Esophagus (tissue), 2 donors: Measurements from ENCODE around the gene MAN1A2. TPM values are rescaled to one million over a fixed set of nuclear protein-coding genes. Genes with fewer than 3 reads are reported as not detected.

Source experiments
- H3K27ac ChIP-seq, 2 donors: one replicate each; pipeline ENCODE4 v1.5.1; 2013; ENCODE audit warnings: low read depth in 2 of 2, mild to moderate bottlenecking in 2 of 2, inconsistent platforms in 1 of 2, low read length in 1 of 2, moderate library complexity in 1 of 2
- H3K27me3 ChIP-seq, 2 donors: one replicate each; pipeline ENCODE4 v1.6.1; 2013; ENCODE audit warnings: low read length in 2 of 2, control low read depth in 1 of 2, mild to moderate bottlenecking in 1 of 2; ENCODE audit not compliant: insufficient read depth in 2 of 2, control insufficient read depth in 1 of 2
- H3K36me3 ChIP-seq, 2 donors: one replicate each; pipeline ENCODE4 v1.6.1; 2013; ENCODE audit warnings: low read length in 1 of 2; ENCODE audit not compliant: control insufficient read depth in 2 of 2, insufficient read depth in 2 of 2
- H3K4me1 ChIP-seq, 2 donors: one replicate each; pipeline ENCODE4 v1.6.1; 2013; ENCODE audit warnings: low read length in 1 of 2; ENCODE audit not compliant: control insufficient read depth in 2 of 2, insufficient read depth in 2 of 2
- H3K4me3 ChIP-seq, 2 donors: one replicate each; pipeline ENCODE4 v1.5.1; 2013; ENCODE audit warnings: low read length in 2 of 2, mild to moderate bottlenecking in 2 of 2, low read depth in 1 of 2, moderate library complexity in 1 of 2
- H3K9me3 ChIP-seq, 2 donors: one replicate each; pipeline ENCODE4 v1.6.1; 2013; ENCODE audit warnings: mild to moderate bottlenecking in 2 of 2, low read depth in 1 of 2, low read length in 1 of 2, moderate library complexity in 1 of 2; ENCODE audit not compliant: control insufficient read depth in 2 of 2, insufficient read depth in 1 of 2
- WGBS, 2 donors: extraction: QIAGEN DNeasy Blood & Tissue Kit; methylation state at CpG; one replicate each; pipeline ENCODE4 v1.1.7; 2013; 5-methylcytosine and 5-hydroxymethylcytosine counted together
- polyA plus RNA-seq, 2 donors: library from polyadenylated mRNA; stranded (reverse); fragments of 200-250 nt; gene quantifications; one replicate each; pipeline ENCODE4 v1.2.3, GENCODE V29; 2013
- donor health status: healthy with polysubstance abuse.
- donor health status: Bipolar disorder and iron deficiency.

The MAN1A2 gene
- polyA plus RNA-seq, 2 donors, result 4.7 to 6.2 TPM

DNA sequence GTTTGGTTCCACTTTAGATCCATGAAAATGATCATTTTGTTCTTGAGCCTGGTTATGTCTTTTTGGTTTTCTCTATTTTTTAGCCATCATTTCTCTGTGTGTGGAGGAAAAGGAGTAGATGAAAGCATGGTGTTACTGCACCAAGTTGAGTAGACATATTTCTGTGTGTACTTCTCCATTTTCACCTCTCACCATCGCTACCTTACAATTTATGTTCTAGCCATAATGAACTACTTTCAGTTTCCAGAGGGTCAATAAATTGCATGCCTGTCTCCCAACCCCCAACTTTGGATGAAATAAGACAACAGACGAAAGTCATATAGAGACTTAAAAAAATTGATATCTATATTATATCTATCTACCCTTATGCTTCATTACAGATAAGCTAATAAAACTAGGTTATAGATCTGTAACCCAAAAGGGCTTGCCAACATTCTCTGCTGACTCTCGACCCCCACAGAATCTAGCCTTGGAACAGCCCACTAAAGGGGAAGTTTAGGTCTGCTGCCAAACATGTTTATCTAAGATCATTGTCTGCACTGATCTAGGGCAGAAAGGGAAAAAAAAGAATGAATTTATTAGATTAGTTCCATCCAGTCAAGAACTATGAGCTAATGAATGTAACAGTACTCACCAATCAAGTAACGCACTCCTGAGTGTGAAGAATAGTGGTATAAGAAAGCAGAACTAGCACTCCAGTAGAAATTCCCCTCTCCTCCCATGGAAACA lies 7.5 kb upstream of the MAN1A2 start:
- no peaks in the 10 kb centered on the region for H3K36me3 ChIP-seq
- 68 to 73% methylated on average over 4 of the region's 4 CpGs for WGBS, 2 donors
- no peaks in the 10 kb centered on the region for H3K27me3 ChIP-seq
- H3K4me3 ChIP-seq, result no peak overlapping the region
- peaks cover 3 to 8% of the 10 kb centered on the region in 2 donors for H3K4me1 ChIP-seq
- no peak overlapping the region for H3K27ac ChIP-seq
- no peaks in the 10 kb centered on the region for H3K9me3 ChIP-seq

DNA sequence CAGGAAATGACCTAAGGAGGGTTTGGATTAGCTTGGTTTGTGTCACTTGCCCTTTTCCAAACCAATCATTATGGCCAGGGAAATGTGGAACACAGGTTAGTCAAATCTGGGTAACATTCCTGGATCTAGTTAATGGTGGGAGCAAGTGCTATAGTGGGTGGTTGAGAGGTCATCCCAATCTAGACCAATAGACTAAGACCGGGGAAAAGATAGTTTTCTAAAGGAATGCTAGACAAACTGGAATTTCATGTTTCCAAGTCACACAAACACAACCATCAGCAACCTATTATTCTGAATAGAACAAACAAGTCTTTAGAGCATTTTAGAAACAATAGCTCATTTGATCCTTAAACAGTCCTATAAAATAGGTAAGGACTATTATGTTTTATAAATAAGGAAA lies 4.3 kb upstream of the MAN1A2 start:
- Histone ChIP-seq H3K27ac (no peak overlapping the region), H3K4me3 (no peak overlapping the region), H3K9me3 (no peaks in the 10 kb centered on the region), H3K4me1 (peaks cover 3 to 8% of the 10 kb centered on the region in 2 donors), H3K27me3 (no peaks in the 10 kb centered on the region), H3K36me3 (no peaks in the 10 kb centered on the region)
- 50 to 79% methylated on average over 1 of the region's 1 CpG for WGBS, 2 donors

DNA sequence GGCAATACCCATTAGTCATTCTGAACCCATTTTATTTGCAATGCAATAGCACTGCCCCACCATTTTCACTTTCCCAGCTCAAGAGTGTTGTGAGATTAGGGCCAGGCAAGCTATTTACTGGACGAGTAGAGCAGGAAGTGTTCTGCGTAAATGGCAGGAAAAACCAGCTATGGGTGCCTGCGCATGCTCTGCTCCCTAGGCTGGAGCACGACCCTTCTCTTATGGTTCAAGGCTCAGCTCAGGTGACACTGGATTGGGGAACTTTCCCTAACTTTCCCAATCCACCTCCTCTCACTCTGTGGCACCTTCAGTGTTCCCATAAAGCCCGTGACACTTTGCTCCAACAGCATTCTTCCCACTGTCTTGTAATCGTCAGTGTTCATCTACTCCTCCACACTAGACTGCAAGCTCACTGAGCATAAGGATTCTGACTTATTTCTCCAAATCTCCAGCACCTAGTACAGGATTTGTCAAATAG lies 3.6 kb upstream of the MAN1A2 start:
- H3K27ac ChIP-seq, result peak overlapping the region; percentile 20 to 81
- H3K4me3 ChIP-seq, result no peak overlapping the region
- no peaks in the 10 kb centered on the region for H3K27me3 ChIP-seq
- H3K36me3 ChIP-seq, result no peaks in the 10 kb centered on the region
- WGBS, 2 donors, result 54 to 60% methylated on average over 6 of the region's 6 CpGs
- peaks cover 3 to 8% of the 10 kb centered on the region in 2 donors for H3K4me1 ChIP-seq
- H3K9me3 ChIP-seq, result no peaks in the 10 kb centered on the region

DNA sequence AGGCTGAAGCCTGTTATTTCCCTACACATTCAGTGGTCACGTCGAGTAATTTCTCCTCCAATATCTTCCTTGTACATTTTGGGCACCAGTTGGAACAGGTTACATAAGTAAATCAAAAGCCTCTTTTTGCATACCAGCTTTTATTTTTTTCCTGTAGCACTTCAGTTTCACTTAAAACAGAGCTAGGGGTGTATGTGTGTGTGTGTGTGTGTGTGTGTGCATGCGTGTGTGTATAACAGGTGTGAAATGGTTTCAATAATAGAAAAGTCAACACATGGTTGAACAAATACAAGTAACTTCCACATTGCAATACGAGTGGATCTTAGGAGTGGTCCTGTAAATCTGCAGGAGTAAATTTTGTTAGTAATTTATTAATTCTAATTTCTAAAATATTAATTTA lies 3.0 kb upstream of the MAN1A2 start:
- WGBS, 2 donors, result 58 to 66% methylated on average over 4 of the region's 4 CpGs
- no peak overlapping the region for H3K4me3 ChIP-seq
- peaks cover 3 to 6% of the 10 kb centered on the region in 2 donors for H3K4me1 ChIP-seq
- H3K27ac ChIP-seq, result peak overlapping the region in 1 of 2 donors; percentile 81
- no peaks in the 10 kb centered on the region for H3K9me3 ChIP-seq
- no peaks in the 10 kb centered on the region for H3K36me3 ChIP-seq
- no peaks in the 10 kb centered on the region for H3K27me3 ChIP-seq

DNA sequence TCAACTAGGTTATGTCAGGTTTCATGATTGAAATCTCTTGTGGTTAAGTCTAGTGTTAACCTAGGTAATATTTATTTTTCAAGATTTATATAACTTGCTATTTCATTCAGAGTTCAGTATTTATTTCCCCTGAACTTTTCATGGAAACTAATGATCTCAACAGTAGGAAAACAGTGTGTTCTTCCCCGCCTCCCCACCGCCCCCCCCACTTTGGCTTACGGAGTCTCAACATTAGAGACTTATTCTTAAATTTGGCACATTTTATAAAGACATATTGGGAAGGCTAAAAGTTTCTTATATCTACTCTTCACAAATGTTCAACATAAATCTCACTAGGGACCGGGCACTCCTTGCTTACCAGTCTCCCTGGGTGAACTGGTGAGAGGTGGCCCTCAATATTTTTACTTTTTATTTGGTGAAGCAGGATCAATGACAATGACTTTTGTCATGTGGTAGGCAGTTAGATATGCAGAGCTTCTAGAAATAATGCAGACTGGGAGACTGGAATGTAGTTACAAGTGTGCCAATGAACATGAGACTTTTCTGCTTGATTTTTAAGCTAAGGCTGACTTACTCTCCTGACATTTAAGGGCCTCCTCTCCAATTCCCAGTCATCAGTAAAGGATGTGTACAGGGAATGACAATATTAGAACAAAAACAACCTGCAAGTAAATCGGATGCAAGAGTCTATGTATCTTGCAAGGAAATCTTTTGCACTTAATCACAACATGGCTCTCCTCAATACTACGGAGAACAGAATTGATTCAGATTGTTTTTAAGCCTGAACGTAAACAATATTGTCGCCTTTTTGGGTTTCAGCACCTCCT lies 1.7 kb upstream of the MAN1A2 start:
- peak overlapping the region; percentile 40 to 99 for H3K27ac ChIP-seq
- H3K36me3 ChIP-seq, result no peaks in the 10 kb centered on the region
- 36 to 46% methylated on average over 8 of the region's 8 CpGs for WGBS, 2 donors
- H3K4me1 ChIP-seq, result peaks cover 3 to 6% of the 10 kb centered on the region in 2 donors
- H3K9me3 ChIP-seq, result no peaks in the 10 kb centered on the region
- H3K27me3 ChIP-seq, result no peaks in the 10 kb centered on the region
- H3K4me3 ChIP-seq, result peak overlapping the region in 1 of 2 donors; percentile 87

DNA sequence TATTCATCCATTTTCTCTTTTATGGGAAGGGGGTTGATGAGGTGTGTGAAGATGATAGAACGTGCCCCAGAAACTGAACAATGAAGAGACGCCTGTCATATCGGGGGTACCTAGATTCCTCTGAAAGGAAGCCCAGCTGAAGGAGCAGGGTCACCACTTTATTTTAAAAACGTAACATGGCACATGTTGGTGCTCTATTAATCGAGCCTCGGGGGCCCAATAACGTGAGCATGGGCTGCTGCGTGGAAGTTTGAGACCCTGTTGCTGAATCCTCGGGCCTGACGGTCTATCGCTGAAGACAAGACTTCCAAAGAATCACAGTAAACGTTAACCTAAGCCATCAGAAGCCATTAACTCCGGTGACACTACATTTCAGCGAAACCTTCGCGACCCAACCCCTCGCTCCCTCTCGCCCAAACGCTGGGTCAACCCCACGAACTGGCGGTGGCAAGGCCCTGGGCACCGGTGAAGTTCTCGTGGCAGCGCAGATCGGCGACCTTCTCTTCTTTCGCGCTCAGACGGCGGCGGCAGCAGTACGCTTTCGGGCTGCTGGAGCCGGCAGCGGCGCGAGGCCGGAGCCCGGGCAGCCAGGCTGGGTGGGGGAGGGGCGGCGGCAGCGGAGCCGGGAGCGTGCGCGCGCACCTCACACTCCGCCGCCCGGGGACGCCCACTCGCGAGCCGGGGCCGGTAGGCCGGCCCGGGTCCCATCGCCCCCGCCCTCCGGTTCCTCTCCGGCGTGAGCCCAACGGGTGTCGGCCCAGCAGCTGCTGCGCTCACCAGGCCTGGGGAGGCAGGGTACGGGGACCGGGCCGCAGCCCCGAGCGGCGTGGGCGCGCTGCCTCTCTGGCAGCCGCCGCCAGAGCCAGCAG lies 838 bp upstream of the MAN1A2 start:
- WGBS, 2 donors, result 1% methylated on average over 74 to 75 of the region's 75 CpGs
- Histone ChIP-seq H3K36me3 (no peaks in the 10 kb centered on the region), H3K4me1 (peaks cover 3 to 6% of the 10 kb centered on the region in 2 donors), H3K27me3 (no peaks in the 10 kb centered on the region), H3K4me3 (peak overlapping the region; percentile 87 to 92), H3K27ac (peak overlapping the region; percentile 95 to 99), H3K9me3 (no peaks in the 10 kb centered on the region)

DNA sequence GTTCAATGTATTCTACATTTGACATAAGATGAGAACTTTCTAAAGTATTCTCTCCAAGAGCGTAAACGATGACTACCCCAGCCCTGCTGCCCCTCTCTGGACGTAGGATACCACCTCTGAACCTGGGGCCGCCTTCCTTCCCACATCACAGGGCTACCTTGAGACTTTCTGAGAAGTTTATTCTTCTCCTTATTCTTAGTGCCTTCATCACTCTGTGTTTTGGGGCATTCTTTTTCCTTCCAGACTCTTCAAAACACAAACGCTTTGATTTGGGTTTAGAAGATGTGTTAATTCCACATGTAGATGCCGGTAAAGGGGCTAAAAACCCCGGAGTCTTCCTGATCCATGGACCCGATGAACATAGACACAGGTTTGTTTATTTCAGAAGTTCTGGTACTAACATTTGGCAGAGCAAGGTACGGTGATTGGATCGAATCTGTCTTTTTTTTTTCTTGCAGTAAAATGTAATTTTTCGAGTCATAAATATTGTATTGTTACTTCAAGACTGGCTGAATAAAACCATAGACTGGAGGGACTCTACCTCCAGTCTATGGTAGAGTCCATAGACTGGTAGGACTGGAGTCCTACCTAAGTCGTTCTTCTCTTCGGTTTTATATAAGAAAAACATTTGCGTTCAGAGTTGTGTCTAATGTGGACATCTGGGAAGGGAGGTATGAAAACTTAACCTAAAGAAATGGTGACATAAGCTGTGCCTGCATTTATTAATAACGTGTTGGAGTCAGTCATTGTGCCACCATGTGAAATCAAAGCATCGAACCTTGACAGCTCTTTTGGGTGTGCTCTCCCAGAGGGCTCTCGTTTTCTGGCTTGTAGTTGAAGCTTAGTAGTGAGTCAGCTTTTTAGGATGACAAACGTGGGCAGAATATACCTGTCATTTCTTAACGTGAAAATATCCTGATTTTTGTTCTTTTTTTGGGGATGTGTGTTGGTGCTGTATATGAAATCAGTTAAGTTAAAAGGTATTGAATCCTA lies 1.2 kb downstream of the MAN1A2 start:
- Histone ChIP-seq H3K27me3 (no peaks in the 10 kb centered on the region), H3K4me1 (peaks cover 2 to 3% of the 10 kb centered on the region in 2 donors), H3K9me3 (no peaks in the 10 kb centered on the region), H3K4me3 (peak overlapping the region; percentile 87 to 92), H3K27ac (no peak overlapping the region), H3K36me3 (no peaks in the 10 kb centered on the region)
- WGBS, 2 donors, result 2 to 6% methylated on average over 19 of the region's 19 CpGs

DNA sequence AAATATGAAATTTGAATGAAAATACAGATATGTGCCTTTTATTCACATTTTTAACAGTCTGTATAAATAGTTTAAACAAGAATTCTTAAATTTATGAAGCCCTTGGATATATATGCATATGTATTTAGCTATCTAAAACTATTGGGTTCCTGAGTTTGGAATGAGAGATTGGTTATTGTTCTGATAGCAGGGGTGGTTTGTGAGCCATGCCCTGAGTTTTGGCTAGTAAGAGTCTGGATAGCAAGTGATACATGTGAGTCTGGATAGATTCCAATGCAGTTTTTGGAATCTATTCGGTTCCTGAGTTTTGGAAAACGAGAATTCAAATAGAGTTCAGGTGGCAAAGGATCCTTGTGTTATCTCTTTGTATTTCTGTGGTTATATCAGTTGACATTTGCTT lies 2.8 kb downstream of the MAN1A2 start:
- WGBS, 2 donors, result 9 to 10% methylated on average over 2 of the region's 2 CpGs
- Histone ChIP-seq H3K4me3 (peak overlapping the region in 1 of 2 donors; percentile 25), H3K27ac (no peak overlapping the region), H3K4me1 (no peaks in the 10 kb centered on the region), H3K27me3 (no peaks in the 10 kb centered on the region), H3K36me3 (no peaks in the 10 kb centered on the region), H3K9me3 (no peaks in the 10 kb centered on the region)
